Muscle of arm (tissue), 12 donors: ENCODE results near the gene SPTSSB. TPM values are rescaled to one million over a fixed set of nuclear protein-coding genes. Genes with fewer than 3 reads are reported as not detected.

Source experiments
- DNase-seq: peaks from one replicate; pipeline ENCODE4 v3.0.0-alpha.2; 2013
- polyA plus RNA-seq, 12 donors: library from polyadenylated mRNA; unstranded; fragments of 120-200 nt; gene quantifications; one replicate each; pipeline ENCODE4 v1.2.1, GENCODE V29; 2013; ENCODE audit not compliant: insufficient read length in 12 of 12

Gene SPTSSB
- polyA plus RNA-seq, 12 donors: 0.23 to 7.6 (median 0.89) TPM; not detected in 2

- no peak for DNase-seq
These were observed 28.7 kb downstream of the SPTSSB start for GRCh38 chr3:161342629-161343028.

DNA sequence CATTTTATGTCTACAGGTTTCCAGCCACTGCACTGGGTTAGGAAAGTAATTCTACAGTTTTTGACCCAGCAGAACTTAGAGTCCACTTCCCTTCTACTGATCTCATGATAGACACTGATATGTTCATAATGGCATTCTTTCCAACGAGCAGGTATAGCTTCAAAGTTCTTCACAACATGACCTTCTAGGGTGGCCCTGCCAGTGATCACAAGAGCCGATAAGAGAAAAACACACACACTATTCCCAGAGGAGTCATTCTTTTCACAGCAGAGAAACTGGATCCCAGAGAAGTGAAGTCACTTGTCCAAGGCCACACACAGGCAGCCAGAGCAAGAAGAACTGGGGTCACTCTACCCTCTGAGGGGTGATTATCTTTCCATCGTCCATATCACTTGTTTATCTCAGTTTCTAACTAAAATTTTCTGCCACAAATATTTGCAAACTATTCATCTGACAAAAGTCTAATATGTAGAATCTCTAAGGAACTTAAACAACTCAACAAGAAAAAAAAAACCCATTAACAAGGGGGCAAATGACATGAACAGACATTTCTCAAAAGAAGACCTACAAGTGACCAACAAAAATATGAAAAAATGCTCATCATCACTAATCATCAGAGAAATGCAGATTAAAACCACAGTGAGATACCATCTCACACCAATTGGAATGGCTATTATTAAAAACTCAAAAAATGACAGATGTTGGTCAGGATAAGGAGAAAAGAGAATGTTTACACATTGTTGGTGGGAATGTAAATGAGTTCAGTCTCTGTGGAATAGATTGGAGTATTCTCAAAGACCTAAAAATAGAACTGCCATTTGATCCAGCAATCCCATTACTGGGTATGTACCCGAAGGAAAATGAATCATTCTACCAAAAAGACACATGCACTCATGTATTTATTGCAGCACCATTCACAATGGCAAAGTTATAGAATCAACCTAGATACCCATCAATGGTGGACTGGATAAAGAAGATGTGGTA, 31.5 kb downstream of the SPTSSB start:
- no peak for DNase-seq

GRCh38 chr3:161337311-161337710, 34.0 kb downstream of the SPTSSB start:
- DNase-seq: no peak

DNA sequence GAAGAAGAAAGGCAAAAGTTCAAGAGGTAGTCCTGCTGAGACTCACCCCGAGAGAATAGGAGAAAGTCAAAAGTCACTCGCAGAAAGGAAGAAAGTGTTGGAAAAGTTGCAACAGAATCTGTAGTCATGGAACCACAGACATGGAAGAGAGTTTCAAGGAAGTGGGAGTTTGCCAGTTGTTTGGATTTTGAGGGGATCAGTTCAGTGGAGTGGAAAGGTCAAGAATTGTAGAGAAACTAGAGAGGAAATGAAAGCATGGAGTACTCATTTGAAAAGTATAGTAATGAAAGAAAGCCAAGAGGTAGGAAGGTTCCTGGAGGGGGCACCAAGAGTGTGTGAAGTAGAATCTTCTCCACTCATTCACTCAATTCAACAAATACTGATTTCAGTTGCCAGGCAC, 34.7 kb downstream of the SPTSSB start:
- no peak for DNase-seq

DNA sequence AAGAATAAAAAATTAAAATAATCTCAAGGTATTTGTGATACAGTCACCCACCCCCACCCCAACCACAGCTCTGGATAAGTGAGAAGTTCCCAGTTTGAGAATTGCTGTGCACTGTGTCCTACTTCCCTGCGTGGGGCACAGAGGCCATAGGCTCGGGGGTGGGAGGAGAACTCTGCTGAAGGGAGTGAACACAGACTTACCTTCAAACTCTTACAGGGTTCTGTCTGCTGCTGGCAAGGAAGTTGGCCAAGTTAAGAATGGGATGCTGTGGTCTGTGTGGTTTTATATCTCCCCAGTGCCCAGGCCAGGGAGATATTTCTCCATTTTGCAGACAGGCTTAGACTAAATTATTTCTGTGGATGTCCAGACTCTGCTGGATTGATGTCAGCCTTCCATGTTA, 37.6 kb downstream of the SPTSSB start:
- no peak for DNase-seq

DNA sequence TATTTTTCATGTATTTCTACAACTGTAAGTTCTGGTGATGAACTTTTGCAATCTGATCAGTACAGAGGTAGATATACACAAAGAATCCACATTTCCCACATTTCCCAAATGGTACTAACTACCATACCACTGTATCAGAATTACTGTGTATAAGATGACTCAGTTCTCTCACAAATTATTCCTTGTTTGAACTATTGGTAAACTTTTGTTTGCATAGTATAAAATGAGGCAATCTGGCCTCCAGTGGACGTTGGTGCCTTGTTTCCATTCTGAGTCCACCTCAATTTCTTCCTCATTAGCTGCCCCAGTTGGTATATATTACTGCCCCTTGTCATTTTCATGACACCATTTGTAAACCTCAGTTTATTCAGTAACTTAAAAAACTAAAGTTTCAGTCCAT, 38.5 kb downstream of the SPTSSB start:
- DNase-seq: no peak

DNA sequence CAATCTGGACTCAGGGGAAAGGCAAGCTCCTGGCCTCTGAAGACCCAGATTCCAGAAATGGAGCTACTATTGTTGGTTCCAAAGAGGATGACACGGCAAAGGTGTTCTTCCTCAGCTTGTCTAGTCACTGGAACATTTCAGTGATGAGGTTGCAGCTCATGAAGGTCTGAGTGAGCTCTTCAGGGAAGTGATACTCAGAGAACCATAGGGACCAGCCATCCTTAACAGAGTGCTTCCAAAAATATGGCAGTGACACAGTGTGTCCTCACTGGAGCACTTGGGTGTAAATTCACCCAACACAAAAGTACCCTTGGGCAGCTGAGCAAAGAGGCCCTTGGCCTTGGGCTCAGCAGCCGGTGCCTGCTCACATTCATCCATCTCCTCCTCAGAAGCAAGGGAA, 46.3 kb downstream of the SPTSSB start:
- DNase-seq: no peak

DNA sequence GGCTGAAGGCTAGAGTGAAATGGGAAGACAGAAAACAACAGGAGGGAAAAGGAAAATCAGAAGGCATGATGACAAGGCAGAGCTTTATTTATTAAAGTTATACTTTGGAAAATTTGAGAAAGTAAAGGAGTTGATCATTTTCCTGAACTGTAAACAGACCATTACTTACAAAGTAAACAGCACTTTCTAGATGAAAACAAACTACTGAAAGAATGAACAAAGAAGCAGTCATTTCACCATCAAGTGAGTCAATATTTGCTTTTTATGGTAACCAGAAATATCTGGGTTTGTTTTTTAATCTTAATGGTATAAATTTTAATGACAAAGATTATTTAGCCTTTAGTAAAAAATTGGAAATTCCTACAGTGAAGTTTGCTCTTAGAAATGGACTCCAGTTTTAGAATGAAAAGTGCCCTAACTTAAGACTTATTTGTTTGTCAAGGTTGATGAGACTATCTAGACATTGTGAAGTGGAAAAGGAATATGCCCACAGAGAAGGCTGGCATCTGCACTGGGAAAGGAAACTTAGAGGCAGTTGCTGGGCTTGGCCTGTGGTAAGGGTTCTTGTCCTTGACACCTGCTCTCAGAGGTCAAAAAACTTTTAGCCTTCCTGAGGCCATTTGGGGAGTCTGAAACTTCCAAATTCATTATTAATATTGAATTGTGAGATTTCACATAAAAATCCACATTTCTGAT, 47.2 kb downstream of the SPTSSB start:
- no peak for DNase-seq

- no peak for DNase-seq
These were observed 48.3 kb downstream of the SPTSSB start for GRCh38 chr3:161322781-161323568.

GRCh38 chr3:161320837-161321236, 50.5 kb downstream of the SPTSSB start:
- DNase-seq: no peak

DNA sequence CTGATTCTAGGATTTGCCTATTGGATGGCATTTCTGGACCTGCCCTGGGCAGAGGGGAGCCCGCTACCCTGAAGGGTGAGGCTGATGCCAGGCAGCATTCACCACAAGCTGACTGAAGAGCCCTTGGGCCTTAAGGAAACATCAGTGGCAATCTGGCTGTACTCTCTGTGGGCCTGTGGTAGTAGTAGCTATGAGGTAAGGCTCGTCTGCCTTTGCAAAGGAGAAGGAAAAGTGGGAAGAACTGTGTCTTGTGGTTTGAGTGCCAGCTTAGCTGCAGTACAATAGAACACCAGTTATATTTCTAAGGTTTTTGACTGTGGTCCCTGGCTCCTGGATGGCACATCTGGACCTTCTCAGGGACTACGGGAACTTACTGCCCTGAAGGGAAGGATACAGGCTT, 51.5 kb downstream of the SPTSSB start:
- no peak for DNase-seq

GRCh38 chr3:161317077-161317476, 54.2 kb downstream of the SPTSSB start:
- no peak for DNase-seq

DNA sequence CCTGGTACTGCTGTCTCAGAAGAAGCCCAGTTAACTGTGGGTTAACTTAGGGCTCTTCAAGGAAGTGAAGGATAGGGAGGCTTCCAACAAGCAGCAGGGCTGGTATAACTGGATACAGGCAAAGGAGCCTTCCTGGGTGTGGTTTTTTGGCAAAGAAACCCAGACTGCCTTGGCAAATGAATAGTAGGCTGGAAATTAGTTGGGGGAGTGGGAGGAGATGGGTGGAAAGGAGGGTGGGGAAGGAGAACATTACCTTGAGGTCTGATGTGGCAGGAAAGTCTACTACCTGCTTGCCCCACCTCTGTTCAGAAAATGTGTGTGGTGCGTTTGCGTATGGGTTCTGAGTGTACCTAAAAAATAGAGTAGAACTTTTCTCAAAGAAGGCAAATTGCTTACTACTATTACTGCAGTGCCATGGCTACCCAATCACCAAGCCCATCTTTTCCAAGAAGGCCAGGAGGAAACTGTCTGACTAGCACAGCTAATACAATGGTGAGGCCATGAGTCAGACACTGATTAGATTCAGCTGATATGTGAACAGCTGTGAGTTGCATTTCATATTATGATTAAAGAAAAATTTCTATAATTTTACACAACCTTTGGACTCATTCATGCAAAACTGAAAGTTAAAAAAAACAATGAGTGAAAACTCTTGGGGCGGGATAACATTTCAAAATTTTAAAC, 55.2 kb downstream of the SPTSSB start:
- DNase-seq: no peak

GRCh38 chr3:161314836-161315395, 56.4 kb downstream of the SPTSSB start:
- no peak for DNase-seq

DNA sequence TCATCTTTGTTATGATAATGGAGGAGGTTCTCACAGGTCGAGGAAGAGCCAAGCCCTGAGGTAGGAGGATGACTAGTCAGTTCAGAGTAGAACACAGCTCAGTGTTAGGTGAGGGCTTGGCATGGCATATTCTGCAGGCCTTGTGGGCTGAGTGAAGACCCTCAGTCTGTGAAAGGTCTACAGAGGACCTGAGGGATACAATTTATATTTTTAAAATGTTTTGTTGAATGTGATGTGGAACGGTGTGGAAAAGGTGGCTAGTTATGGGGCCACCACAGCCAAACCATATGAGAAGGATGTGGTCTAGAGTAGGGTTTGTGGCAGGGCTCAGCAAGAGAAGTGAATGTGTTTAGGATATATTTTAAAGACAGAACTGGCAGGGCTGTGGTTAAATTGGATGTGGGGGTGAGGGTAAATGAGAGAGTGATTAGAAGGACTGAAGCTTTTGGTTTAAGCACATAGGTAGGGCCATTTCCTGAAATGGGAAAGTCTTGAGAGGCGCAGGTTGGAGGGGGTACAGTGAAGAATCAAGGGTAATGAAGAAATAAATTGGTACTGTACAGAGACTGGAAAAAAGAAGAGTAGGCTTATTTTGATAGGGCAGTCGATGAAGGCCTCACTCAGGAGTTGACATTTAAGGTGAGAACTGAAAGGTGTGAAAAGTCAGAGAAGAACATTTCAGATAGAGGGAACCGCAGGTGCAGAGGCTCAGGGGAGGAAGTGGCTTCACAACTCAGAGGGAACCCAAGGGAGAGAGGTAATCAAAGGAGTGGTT, 60.5 kb downstream of the SPTSSB start:
- no peak for DNase-seq

GRCh38 chr3:161305095-161305991, 66.0 kb downstream of the SPTSSB start:
- no peak for DNase-seq

DNA sequence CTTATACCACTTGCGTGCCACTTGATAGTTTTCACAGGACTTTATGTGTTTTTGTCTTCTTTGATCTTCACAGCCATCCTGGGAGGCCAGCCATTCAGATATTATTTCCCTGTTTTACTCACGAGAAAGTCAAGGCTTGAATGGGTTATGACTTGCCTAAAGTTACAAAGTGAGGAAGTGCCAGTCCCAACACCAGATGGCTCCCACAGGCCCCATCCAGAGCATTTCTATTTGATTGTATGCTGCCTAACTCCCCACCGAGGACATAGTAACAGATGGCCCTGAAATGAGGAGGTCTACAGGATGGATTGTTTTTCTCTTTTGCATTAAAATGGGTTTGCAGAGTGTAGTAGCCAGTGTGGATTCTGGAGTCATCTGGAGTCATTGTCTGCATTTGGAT, 74.5 kb downstream of the SPTSSB start:
- no peak for DNase-seq

DNA sequence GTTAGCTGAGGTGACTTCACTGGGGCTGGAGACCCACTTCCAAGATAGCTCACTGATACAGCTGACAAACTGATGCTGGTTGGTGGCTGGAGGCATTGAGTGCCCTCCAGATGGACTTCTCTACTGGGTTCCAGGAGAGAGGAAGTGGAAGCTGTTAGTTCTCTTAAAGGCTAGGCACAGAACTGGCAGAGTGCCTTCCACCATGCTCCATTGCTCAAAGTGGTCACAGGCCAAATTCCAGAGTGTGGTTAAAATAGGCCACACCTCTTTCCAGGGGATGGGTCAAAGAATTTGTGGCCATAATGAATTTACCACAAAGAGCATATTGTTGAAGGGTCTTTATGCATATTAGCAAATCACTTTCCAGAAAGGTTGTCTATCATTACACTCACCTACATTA, 76.0 kb downstream of the SPTSSB start:
- no peak for DNase-seq
